Measurements from ENCODE around the gene C1orf159. TPM values are rescaled to one million over a fixed set of nuclear protein-coding genes. Genes with fewer than 3 reads are reported as not detected.
A peak's percentile ranks its signal among the peaks of the same experiment; 100 is the strongest.
"Not testable (repeated sequence)": the region's sequence is repeated elsewhere in the genome, so short reads cannot be mapped to it uniquely, and the experiment has no call there.

Gene C1orf159
- total RNA-seq, 1 donor from 2014 or later, result 30.0 TPM

DNA sequence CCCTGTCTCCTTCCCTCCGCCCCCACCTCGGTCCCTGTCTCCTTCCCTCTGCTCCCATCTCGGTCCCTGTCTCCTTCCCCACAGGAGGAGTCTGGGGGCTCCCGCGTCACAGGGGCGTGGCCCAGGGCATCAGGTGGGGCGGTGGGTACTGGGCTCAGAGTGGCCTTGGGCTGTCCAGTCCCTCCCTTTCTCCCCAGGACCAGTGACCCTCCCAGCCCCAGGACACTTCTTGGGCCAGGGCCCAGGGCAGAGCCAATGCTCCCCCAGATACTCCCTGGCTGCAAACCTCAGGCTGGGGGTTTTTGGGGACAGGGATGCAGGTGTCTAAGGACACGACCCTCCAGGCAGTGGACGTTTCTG, 35.0 kb downstream of the C1orf159 start:
- H3K27ac Mint-ChIP-seq, result no peak overlapping the region
- no peaks in the 10 kb centered on the region for H3K9me3 Mint-ChIP-seq
- no peaks in the 10 kb centered on the region for H3K4me1 Mint-ChIP-seq (ENCODE audit: low read depth)
- intact Hi-C loops (cut with micrococcal nuclease), result no loop called here
- no peak overlapping the region for H3K4me3 Mint-ChIP-seq
- no peaks in the 10 kb centered on the region for H3K27me3 Mint-ChIP-seq (ENCODE audit: insufficient read depth)
- DNase-seq (ENCODE audit: low spot score), result no peak
- no peaks in the 10 kb centered on the region for H3K36me3 Mint-ChIP-seq (ENCODE audit: low read depth)

DNA sequence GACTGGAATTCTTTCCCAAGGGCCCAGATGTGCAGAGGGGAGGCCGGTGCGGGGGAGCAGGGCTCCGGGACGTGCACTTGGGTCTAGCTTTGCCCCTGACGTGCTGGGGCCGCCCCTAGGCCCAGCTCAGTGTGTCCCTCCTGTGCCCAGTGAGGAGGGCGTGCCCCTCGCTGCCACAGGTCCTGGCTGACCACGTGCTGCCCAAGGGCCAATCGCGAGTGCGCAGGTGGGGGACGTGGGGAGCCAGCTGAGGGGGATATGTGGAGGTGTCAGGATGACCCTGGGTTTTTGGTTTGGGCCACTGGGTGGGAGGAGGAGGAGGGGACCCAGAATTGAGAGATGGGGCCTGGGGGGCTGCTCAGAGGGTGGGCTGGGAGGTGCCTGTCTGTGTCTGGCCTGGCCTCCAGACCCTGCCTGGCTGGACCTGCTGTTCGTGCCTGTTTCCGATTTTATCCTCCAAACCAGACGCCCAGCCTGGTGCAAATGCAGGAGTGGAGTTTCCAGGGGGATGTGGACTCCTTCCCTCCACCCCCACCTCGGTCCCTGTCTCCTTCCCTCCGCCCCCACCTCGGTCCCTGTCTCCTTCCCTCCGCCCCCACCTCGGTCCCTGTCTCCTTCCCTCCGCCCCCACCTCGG, 35.6 kb downstream of the C1orf159 start:
- DNase-seq (ENCODE audit: low spot score), result no peak
- Mint-ChIP-seq H3K4me3 (no peak overlapping the region), H3K36me3 (ENCODE audit: low read depth) (no peaks in the 10 kb centered on the region), H3K4me1 (ENCODE audit: low read depth) (no peaks in the 10 kb centered on the region), H3K9me3 (no peaks in the 10 kb centered on the region), H3K27me3 (ENCODE audit: insufficient read depth) (no peaks in the 10 kb centered on the region), H3K27ac (no peak overlapping the region)
- intact Hi-C loops (cut with micrococcal nuclease), result no loop called here

DNA sequence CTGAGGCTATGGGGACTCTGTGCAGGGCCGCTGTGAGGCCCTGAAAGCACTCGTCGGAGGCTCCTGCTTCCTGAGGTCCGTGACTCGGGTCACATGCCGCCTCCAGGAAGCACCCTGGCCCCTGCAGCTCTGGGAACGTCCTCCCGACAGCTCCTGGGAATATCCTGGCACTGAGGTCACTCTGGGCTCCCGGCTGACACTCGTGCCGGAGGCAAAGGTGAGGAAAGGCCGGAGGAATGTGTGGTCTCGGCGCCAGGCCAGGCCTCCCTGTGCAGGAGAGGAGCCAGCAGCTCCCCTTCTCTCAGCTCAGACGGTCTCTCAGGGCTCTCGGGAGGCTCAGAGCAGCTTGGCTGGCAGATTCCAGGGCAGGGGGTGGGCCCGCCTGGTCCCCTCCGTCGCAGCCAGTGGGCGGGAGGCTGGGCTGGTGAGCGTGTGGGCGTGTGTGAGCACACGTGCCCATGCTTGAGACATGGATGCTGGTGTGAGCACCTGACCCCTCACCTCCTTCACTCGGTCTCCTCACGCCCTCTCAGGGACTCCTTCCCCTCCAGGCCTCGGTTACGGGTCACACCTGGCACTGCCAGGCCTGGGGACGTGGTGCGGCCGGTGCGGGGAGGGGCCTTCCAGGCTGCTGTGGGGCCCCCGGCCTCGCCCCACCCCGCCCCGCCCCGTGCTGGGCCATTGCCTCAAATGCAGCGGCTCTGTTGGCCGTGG, 36.3 kb downstream of the C1orf159 start:
- H3K36me3 Mint-ChIP-seq (ENCODE audit: low read depth), result no peaks in the 10 kb centered on the region
- H3K4me1 Mint-ChIP-seq (ENCODE audit: low read depth), result no peaks in the 10 kb centered on the region
- DNase-seq (ENCODE audit: low spot score), result no peak
- H3K9me3 Mint-ChIP-seq, result no peaks in the 10 kb centered on the region
- no peak overlapping the region for H3K4me3 Mint-ChIP-seq
- H3K27ac Mint-ChIP-seq, result no peak overlapping the region
- intact Hi-C loops (cut with micrococcal nuclease), result no loop called here
- H3K27me3 Mint-ChIP-seq (ENCODE audit: insufficient read depth), result no peaks in the 10 kb centered on the region

DNA sequence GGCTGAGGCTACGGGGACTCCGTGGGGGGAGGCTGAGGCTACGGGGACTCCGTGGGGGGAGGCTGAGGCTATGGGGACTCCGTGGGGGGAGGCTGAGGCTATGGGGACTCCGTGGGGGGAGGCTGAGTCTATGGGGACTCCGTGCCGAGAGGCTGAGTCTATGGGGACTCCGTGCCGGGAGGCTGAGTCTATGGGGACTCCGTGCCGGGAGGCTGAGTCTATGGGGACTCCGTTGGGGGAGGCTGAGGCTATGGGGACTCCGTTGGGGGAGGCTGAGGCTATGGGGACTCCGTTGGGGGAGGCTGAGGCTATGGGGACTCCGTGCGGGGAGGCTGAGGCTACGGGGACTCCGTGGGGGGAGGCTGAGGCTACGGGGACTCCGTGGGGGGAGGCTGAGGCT, 38.5 kb downstream of the C1orf159 start:
- DNase-seq (ENCODE audit: low spot score); H3K27me3 Mint-ChIP-seq (ENCODE audit: insufficient read depth); H3K4me1 Mint-ChIP-seq (ENCODE audit: low read depth); H3K9me3 Mint-ChIP-seq; H3K36me3 Mint-ChIP-seq (ENCODE audit: low read depth); H3K27ac Mint-ChIP-seq; intact Hi-C loops (cut with micrococcal nuclease); H3K4me3 Mint-ChIP-seq: not testable (repeated sequence)

DNA sequence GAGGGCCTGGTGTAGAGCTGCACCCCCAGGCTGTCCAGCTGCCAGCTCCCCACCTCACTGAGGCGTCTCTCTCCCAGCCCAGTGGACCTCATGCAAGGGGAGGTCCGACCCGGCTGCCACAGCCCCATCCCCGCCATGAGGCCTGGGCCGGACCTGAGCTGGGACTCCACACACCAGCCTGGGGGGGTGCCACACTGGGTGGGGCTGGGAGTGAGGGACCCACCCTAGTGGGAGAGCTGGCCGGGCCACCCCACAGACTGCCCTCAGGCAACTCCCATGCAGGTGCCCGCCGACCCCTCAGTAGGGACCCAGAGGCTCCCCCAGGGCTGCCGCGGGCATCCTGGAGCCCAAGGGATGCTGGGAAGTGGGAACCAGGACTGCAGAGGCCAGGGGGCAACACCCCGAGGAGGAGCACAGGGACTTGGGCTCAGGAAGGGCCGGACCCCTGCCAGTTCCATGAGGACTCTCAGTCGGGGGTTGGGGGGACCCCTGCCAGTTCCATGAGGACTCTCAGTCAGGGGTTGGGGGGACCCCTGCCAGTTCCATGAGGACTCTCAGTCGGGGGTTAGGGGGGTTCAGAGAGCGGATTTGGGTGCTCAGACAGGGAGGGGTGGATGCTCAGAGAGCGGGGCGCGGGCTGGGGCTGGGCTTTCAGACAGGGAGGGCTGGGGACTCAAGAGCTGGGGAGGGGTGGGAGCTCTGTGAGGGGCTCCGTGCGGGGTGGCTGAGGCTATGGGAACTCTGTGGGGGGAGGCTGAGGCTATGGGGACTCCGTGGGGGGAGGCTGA, 40.5 kb downstream of the C1orf159 start:
- Mint-ChIP-seq H3K4me3 (no peak overlapping the region), H3K36me3 (ENCODE audit: low read depth) (no peaks in the 10 kb centered on the region), H3K27me3 (ENCODE audit: insufficient read depth) (peaks cover 3% of the 10 kb centered on the region), H3K4me1 (ENCODE audit: low read depth) (no peaks in the 10 kb centered on the region), H3K27ac (no peak overlapping the region), H3K9me3 (no peaks in the 10 kb centered on the region)
- intact Hi-C loops (cut with micrococcal nuclease), result no loop called here
- DNase-seq (ENCODE audit: low spot score), result no peak

DNA sequence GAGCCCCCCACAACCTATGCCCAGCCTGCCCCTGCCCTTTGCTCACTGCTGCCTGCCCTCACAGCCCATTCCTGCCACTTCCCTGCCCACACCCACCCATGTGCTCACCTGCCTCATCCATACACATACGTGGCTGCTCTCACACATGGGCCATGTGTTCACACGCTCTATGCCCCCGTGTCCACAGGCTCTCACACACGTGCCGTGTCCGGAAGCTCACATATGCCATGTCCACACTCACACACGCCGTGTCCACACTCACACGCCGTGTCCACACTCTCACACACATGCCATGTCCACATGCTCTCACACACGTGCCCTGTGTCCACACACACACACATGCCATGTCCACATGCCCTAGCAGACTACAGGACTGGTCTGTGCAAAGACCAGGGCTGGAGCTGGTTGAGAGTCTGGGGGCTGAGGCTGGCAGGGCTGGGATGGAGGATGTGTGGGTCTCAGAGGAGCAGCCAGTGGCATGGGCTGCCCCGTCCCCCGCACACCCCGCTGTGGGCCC, 41.2 kb downstream of the C1orf159 start:
- DNase-seq (ENCODE audit: low spot score), result no peak
- Mint-ChIP-seq H3K4me3 (no peak overlapping the region), H3K27me3 (ENCODE audit: insufficient read depth) (peaks cover 3% of the 10 kb centered on the region), H3K4me1 (ENCODE audit: low read depth) (no peaks in the 10 kb centered on the region), H3K36me3 (ENCODE audit: low read depth) (no peaks in the 10 kb centered on the region), H3K9me3 (no peaks in the 10 kb centered on the region), H3K27ac (no peak overlapping the region)
- intact Hi-C loops (cut with micrococcal nuclease), result no loop called here

DNA sequence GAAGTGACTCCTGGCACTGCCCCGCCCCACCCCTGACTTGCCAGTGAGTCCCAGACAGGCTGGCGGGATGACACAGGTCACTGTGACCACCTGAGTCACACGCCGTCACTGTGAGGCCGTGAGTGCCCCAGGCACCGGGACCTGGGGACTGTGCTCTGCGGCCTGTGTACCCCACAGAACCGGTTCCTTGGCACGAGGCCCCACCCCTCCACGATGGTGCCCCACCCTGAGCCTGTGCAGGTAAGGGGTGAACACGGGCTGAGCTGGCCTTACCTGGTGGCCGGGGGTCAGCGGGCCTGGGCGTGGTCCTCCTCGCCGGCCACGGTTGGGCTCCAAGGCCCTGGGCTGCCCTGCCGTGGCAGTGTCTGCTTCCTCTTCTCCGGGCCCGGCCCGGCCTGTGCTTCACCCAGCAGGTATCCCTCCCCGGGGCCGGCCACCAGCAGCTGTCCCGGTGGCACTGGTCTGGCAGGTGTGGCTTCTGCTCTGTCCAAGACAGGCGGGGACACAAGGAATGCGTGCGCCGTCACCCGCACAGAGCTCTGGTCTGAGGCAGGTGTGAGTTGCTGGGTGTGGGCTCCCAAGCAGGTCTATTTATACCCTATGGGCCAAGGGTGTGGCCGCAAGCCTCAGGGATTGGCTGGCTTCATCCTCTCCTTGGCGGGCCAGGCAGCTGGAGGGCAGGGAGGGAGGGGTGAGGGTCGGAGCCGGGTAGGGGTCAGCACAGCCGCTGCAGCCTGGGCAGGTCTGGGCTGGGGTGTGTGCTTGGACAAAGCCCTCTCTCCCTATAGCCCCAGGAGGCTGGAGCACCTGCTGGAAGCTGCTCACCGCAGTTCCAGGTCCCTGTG, 41.9 kb downstream of the C1orf159 start, which contains the start of gene RNF223:
Gene RNF223 (minus strand): TSS at position 564 of the 845 bp plus-strand sequence. CDS start 1,740 bp downstream, outside the sequence.
- H3K27ac Mint-ChIP-seq, result no peak within 1 kb of the TSS
- H3K4me1 Mint-ChIP-seq (ENCODE audit: low read depth), result no peaks in the 10 kb centered on the region
- no peaks in the 10 kb centered on the region for H3K36me3 Mint-ChIP-seq (ENCODE audit: low read depth)
- no peak for DNase-seq (ENCODE audit: low spot score)
- H3K27me3 Mint-ChIP-seq (ENCODE audit: insufficient read depth), result peaks cover 3% of the 10 kb centered on the region
- intact Hi-C loops (cut with micrococcal nuclease), result no loop called here
- H3K4me3 Mint-ChIP-seq, result no peak within 1 kb of the TSS
- no peaks in the 10 kb centered on the region for H3K9me3 Mint-ChIP-seq

GRCh38 chr1:1072849-1073742, 42.8 kb downstream of the C1orf159 start:
- Mint-ChIP-seq H3K27me3 (ENCODE audit: insufficient read depth) (peaks cover 3% of the 10 kb centered on the region), H3K4me3 (no peak overlapping the region), H3K9me3 (no peaks in the 10 kb centered on the region), H3K36me3 (ENCODE audit: low read depth) (no peaks in the 10 kb centered on the region), H3K27ac (no peak overlapping the region), H3K4me1 (ENCODE audit: low read depth) (no peaks in the 10 kb centered on the region)
- no peak for DNase-seq (ENCODE audit: low spot score)
- intact Hi-C loops (cut with micrococcal nuclease), result no loop called here

GRCh38 chr1:1072299-1072848, 43.5 kb downstream of the C1orf159 start:
- H3K27me3 Mint-ChIP-seq (ENCODE audit: insufficient read depth), result peaks cover 3% of the 10 kb centered on the region

DNA sequence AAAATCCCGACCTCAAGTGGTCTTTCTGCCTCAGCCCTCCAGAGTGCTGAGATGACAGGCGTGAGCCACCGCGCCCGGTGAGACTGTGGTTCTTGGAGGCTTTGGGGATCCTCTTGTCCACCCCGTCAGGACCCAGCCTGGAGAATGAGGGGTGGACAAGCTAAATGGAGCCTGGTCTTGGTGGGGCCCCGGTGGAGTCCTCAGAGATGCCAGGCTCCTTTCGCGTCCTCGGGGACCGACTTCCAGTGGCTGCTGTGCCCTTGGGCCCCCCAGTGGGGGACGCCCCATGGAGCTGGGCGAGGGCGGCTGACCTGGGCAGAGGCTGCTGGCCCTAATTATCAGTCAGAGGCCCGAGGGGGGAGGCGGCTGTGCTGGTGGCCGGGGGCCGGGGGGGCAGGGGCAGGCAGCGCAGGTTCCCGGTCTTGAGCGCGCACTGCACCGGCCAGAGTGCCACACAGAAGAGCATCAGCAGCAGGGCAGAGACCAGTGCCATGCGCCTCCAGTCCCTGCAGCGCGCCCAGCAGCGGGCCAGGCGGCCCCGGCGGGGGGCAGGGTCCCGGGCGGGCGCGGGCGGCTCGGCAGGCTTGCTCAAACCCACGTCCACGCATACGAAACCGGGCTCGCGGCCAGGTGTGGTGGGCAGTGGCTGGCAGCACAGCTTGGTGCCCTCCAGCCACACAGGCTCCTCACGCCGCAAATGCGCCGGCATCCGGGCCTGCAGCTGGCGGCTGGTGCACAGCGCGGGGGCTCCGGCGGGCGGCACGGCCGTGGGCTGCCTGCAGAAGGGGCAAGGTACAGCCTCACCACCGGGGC, 44.2 kb downstream of the C1orf159 start:
- peaks cover 3% of the 10 kb centered on the region for H3K27me3 Mint-ChIP-seq (ENCODE audit: insufficient read depth)
- DNase-seq (ENCODE audit: low spot score), result no peak
- peak overlapping the region; percentile 15 for H3K4me3 Mint-ChIP-seq
- intact Hi-C loops (cut with micrococcal nuclease), result no loop called here
- no peaks in the 10 kb centered on the region for H3K4me1 Mint-ChIP-seq (ENCODE audit: low read depth)
- no peaks in the 10 kb centered on the region for H3K9me3 Mint-ChIP-seq
- H3K36me3 Mint-ChIP-seq (ENCODE audit: low read depth), result no peaks in the 10 kb centered on the region
- no peak overlapping the region for H3K27ac Mint-ChIP-seq

More at GRCh38 chr1:1072299-1072848, 43.5 kb downstream of the C1orf159 start:
- intact Hi-C loops (cut with micrococcal nuclease), result no loop called here
- DNase-seq (ENCODE audit: low spot score), result no peak
- Mint-ChIP-seq H3K4me1 (ENCODE audit: low read depth) (no peaks in the 10 kb centered on the region), H3K9me3 (no peaks in the 10 kb centered on the region), H3K4me3 (no peak overlapping the region), H3K27ac (no peak overlapping the region), H3K36me3 (ENCODE audit: low read depth) (no peaks in the 10 kb centered on the region)
